GM12892 (cell line): ENCODE results near the gene SDHB.

Source experiments
- DNase-seq: peaks from one replicate; pipeline ENCODE4 v3.0.0; 2011; ENCODE audit not compliant: insufficient read length
- FAIRE-seq: peaks from 2 replicates; lab custom pipeline; 2011; peaks lifted over from hg19 to GRCh38; lab: Jason Lieb, UNC
- POLR2A ChIP-seq: IDR thresholded peaks from 2 replicates; pipeline ENCODE4 v1.6.1; 2011; ENCODE audit warnings: low read depth, low read length, control low read depth
- POLR2AphosphoS5 ChIP-seq: IDR thresholded peaks from 2 replicates; pipeline ENCODE4 v1.6.1; 2011; ENCODE audit warnings: low read depth, low read length, control low read depth
- TAF1 ChIP-seq: IDR thresholded peaks from 2 replicates; pipeline ENCODE4 v1.6.1; 2011; ENCODE audit warnings: low read depth, mild to moderate bottlenecking, control low read depth, low read length, borderline replicate concordance

The SDHB gene

DNA sequence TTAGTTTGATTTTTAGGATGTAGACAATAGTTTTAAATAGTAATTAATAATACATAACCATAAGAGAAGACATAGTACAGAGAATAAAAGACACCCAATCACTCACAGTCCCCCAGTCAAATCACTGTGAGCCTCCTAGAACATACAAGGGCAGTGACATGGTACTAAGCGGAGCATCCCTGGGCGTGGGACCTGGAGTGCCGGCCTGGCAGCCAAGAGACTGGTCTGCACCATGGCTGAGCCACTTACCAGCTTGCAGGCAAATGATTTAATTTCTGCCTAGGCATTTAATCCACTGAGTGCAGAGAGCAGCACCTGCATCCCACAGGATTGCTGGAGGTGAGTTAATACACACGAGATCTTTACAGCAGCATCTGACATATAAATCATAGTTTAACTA lies 20.4 kb downstream of the SDHB start:
- TF ChIP-seq POLR2AphosphoS5: no peak
- TF ChIP-seq TAF1: no peak
- TF ChIP-seq POLR2A: no peak
- no peak for DNase-seq
- FAIRE-seq: no peak

DNA sequence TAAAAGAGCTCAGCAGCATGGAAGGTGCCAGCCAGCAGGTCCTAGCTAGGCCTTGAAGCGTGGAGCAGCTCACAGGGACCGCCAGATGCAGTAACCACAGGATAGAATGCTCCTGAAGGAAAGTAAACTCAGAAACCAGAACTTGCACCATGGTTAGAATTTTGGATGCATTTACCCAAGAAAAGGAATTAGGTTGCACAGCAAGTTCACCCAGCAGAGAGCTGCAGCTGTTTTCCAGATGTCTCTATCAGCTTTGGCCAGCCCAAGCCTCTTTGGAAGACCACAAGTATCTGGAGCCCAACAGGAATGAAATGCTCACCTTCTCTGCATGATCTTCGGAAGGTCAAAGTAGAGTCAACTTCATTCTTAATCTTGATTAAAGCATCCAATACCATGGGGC lies 21.1 kb downstream of the SDHB start:
- TF ChIP-seq POLR2A (no peak), POLR2AphosphoS5 (no peak), TAF1 (no peak)
- DNase-seq (no peak), FAIRE-seq (no peak)

DNA sequence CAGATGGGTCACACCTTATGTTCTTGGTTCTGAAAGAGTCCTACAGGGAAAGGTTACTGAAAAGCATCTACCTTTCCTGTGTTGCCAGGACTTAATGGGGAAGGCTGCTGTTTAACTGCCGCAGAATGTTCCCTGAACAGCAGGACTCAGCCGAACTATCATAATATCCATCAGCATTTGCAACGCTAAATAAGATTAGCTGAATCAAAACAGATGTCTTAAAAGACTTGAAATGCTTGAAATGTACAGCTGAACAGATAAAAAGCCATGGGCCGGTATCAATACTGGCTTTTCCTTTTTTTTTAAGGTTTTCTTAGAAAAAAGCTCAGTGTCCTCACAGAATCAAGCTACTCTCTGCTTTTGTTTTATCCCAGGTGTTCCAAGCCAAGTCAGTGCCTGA lies 22.4 kb downstream of the SDHB start:
- FAIRE-seq: no peak
- DNase-seq: no peak
- TF ChIP-seq POLR2A: no peak
- TF ChIP-seq POLR2AphosphoS5: no peak
- TF ChIP-seq TAF1: no peak

DNA sequence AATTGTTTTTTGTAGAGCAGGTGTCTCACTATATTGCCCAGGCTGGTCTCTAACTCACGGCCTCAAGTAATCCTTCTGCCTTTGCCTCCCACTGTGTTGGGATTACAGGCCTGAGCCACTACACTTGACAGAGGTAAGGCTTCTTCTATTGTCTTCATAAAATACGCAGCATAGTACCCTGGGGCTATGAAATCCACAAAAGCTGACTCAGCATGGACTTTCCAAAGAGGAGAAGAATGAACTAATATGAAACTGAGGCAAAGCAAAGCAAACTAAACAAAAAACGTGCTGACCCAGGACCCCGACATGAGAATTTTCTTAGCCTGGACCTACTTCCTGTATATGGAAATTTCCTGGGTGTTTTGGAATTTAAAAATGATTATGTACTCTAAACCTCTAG lies 23.6 kb downstream of the SDHB start:
- DNase-seq: no peak
- FAIRE-seq: no peak
- TF ChIP-seq POLR2A: no peak
- no peak for TF ChIP-seq POLR2AphosphoS5
- TF ChIP-seq TAF1: no peak

DNA sequence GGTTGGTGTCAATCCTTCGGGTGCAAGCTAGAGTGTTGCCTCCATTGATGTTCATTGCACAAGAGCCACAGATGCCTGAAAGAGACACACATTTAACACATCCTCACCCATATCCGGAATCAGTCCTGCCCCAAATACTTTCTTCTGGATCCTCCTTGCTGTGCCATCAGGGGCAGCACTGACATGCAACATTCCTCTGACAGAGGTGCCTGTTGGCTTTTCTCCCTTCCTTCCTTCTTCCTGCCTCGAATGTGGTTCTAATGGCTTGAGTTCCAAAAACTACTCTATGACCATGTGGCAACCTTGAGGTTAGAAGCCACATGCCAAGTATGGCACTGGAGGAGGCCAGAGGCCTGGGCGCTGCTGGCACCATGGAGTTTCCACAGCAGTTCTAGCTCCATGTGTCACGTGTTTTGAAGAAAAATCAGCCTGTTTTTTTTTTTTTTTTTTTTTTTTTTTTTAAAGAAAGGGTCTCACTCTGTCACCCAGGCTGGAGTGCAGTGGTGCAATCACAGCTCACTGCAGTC lies 25.1 kb downstream of the SDHB start:
- no peak for TF ChIP-seq TAF1
- TF ChIP-seq POLR2A: no peak
- no peak for TF ChIP-seq POLR2AphosphoS5
- DNase-seq: no peak
- no peak for FAIRE-seq

DNA sequence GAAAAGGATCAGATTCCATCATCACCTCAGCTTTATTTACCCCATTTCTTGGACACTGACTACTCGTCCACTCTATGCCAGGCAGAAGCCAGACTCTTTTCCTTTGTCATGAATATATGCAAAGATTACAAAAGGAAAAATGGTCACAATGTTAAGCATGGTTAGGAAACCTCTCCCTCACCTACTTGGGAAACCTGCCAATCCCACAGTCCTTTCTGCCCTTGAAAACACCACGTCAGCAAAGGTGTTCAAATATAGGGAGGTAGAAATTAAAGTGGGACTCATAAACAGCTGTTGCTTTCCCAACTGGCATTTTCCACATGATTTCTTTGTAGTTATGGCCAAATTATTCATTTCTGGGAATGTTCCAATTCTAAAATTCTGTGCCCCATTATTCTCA lies 25.9 kb downstream of the SDHB start:
- TF ChIP-seq POLR2A (no peak), TAF1 (no peak), POLR2AphosphoS5 (no peak)
- DNase-seq (no peak), FAIRE-seq (no peak)

DNA sequence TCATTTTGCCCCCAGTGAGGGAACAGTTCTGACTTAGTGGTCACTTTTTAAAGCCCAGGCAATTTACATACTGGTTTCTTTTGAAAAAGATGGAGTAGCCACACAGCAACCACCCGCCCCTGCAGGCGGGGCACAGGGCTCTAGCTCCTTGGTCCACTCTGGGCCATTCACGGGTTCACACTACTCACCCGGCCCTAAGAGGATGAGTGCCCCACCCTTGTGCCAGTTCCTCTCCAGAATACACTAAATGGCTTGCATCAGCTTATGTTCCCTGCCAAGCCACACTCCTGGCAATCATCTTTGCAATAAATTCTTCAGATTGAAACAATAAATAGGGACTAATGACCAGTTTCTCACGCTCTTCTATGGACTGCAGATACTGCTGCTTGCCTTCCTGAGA lies 26.4 kb downstream of the SDHB start:
- DNase-seq (no peak), FAIRE-seq (no peak)
- TF ChIP-seq POLR2AphosphoS5: no peak
- no peak for TF ChIP-seq TAF1
- TF ChIP-seq POLR2A: no peak

DNA sequence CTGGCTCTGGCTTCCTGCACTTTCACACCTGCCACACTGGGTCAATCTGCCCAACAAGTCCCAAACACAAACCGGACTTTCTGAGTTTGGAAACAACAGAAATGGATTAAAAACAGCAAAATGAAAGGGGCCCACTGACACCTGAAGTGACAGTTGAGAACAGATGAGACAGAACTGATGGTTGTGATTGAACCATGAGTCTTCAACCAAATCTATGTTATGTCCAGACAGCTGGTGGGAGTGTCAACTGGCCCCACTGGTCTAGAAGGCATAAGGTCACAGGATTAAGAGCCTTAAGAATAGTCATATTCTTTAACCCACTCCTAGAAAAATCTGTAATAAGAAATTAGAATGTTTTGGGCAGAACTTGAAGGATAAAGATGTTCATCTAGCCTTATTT lies 29.1 kb downstream of the SDHB start:
- TF ChIP-seq POLR2A (no peak), TAF1 (no peak), POLR2AphosphoS5 (no peak)
- no peak for FAIRE-seq
- no peak for DNase-seq

DNA sequence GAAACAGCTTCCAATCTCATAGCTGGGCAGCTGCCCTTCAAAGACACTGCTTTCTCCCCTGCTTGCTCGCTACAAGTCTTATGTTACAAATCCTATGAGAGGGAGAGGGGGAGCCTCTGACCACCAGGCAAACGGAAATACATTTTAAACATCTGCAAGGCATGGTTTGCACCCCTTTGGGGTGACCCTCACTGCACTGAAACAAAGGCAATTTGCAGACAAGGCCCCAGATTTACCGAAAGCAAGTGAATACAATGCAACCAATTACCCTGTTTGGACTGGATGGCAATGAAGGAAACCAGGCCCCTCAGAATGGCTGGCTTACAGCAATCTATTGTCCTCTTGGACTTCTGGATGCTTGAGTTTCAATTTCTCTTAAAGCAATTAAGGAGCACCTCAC lies 30.3 kb downstream of the SDHB start:
- no peak for DNase-seq
- FAIRE-seq: no peak
- no peak for TF ChIP-seq POLR2A
- no peak for TF ChIP-seq POLR2AphosphoS5
- TF ChIP-seq TAF1: no peak

DNA sequence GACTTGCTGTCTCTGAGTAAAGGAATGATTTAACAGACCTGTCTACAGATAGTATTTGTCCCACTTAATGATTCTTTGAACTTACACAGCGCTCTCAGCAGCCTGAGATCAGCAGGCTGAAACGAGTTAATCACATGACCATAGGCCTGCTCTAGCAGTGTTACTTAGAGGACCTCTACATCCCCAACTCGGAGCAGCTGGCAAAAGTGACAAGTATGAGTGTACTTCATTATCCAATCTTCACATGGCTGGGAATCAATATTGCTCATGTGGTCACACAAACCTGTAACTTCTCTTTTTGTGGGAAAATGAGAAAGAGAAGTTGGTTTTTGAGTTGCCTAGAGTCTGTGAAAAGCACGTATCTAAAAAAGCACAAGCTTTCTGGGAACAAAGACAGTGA lies 30.7 kb downstream of the SDHB start:
- no peak for FAIRE-seq
- TF ChIP-seq TAF1 (no peak), POLR2AphosphoS5 (no peak), POLR2A (no peak)
- DNase-seq: no peak

DNA sequence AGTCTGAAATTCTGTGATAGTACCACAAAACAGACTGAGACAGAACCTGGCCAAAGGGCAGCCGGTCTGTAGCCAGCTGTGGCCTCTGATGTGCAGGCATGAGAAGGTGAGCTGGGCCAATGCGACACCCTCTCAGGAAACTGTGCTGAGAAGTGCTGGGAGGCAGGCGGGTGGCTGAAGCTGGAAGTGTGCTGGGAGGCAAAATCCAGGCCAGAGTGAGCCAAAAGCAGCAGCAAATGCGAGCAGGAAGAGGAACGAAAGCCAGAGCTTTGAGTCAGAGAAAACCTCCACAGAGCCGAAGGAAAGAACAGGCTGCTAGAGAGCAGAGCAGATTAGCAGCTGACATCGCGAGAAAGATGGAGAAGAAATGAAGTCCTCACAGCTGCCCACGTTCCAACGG lies 31.9 kb downstream of the SDHB start:
- TF ChIP-seq TAF1: no peak
- no peak for TF ChIP-seq POLR2AphosphoS5
- TF ChIP-seq POLR2A: no peak
- FAIRE-seq: no peak
- DNase-seq: no peak

DNA sequence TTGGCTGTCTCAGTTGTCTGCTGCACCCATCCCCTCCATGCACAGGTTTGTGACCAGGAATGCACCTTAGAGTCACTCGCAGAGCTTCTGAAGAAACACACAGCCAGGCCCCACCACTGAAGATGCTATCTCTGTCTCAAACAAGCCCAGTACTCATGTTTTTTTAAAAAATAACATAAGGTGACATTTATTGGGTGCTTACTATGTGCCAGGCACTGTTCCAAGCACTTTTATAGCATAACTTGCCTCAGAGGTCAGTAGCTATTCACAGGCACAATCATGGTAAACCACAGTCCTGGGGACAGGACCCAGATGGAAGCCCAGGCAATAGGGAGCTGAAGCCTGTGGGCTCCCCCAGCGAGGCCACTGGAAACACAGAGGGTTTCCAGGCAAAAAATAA lies 33.3 kb downstream of the SDHB start:
- TF ChIP-seq TAF1: no peak
- TF ChIP-seq POLR2AphosphoS5: no peak
- no peak for TF ChIP-seq POLR2A
- no peak for DNase-seq
- no peak for FAIRE-seq
